OCI-LY7 (cell line): Measurements from ENCODE around the gene LIN28A.

Source experiments
- CTCF ChIP-seq: fragments of 200-600 bp; sonication (generic); conservative IDR thresholded peaks from 2 replicates; pipeline ENCODE4 v1.5.1; 2014; ENCODE audit warnings: mild to moderate bottlenecking, antibody characterized with exemption, low read length, moderate library complexity, mixed read lengths
- EZH2phosphoT487 ChIP-seq: fragments of 200-600 bp; sonication (generic); IDR thresholded peaks from 2 replicates; pipeline ENCODE4 v1.6.1; 2018; ENCODE audit warnings: low read depth, borderline replicate concordance, mild to moderate bottlenecking, mixed run types, antibody characterized with exemption, low read length, moderate library complexity, mixed read lengths

GRCh38 chr1:26472901-26473845 is 62.6 kb downstream of the LIN28A start:
- TF ChIP-seq CTCF (no peak), EZH2phosphoT487 (no peak)
